HCT116 (cell line): Measurements from ENCODE around the gene PDE9A. TPM values are rescaled to one million over a fixed set of nuclear protein-coding genes. Genes with fewer than 3 reads are reported as not detected.

Experiments
- ATAC-seq: fragments of 200-7000 bp; cut with Tn5 transposase; 2 replicates; pipeline ENCODE4 v1.9.1; 2020; ENCODE audit warnings: mild to moderate bottlenecking, moderate library complexity
- BruUV-seq: library from RNA; stranded (reverse); fragments of 400-500 nt; replicated peaks from 2 replicates; lab custom pipeline; 2021; lab: Mats Ljungman, UMichigan
- CTCF ChIA-PET: fragments of 300-600 bp; sonication (Branson Sonifier 250); formaldehyde crosslinking; loops from one replicate; lab custom pipeline; 2021; ENCODE audit warnings: antibody characterized with exemption; lab: Charles Lee
- POLR2A ChIA-PET: fragments of 300-600, 350-600 bp; sonication (Branson Sonifier 250); formaldehyde crosslinking; loops from one replicate; lab custom pipeline; 2021; ENCODE audit warnings: antibody characterized with exemption; lab: Charles Lee
- RAD21 ChIA-PET, 2 experiments: fragments of 300-600 bp; sonication (Branson Sonifier 250); formaldehyde crosslinking; loops; one replicate each; lab custom pipeline; 2023; ENCODE audit warnings: low total read pairs in 2 of 2; ENCODE audit not compliant: uncharacterized antibody in 2 of 2, unreplicated experiment in 2 of 2, low non-redundant PET in 1 of 2; lab: Charles Lee
- DNase-seq: peaks from one replicate; pipeline ENCODE4 v3.0.0-alpha.2; 2010; ENCODE audit warnings: low read depth, low spot score
- H2AFZ ChIP-seq: fragments of 200-600 bp; shearing (Covaris generic), sonication (generic); 2 replicates; pipeline ENCODE4 v1.6.1; 2017; ENCODE audit warnings: low read depth, mixed run types, mixed read lengths, antibody characterized with exemption, low read length; ENCODE audit not compliant: poor library complexity, severe bottlenecking
- H3K27ac ChIP-seq: 2 replicates; pipeline ENCODE4 v1.5.1; 2012; ENCODE audit warnings: low read depth, low read length
- H3K27me3 ChIP-seq: fragments of 200-600 bp; sonication (generic); 2 replicates; pipeline ENCODE4 v1.6.1; 2016; ENCODE audit warnings: mixed run types, low read length, mixed read lengths; ENCODE audit not compliant: insufficient read depth
- H3K36me3 ChIP-seq, 2 experiments: fragments of 200-500 bp in 1 of 2; fragments of 200-600 bp in 1 of 2; sonication (Bioruptor generic) in 1 of 2; sonication (generic) in 1 of 2; 2 replicates each; pipeline versions ENCODE4 v1.5.1 to v1.6.1; 2014 to 2016; ENCODE audit warnings: low read length in 2 of 2, inconsistent platforms in 1 of 2, mixed read lengths in 1 of 2, mixed run types in 1 of 2; ENCODE audit not compliant: insufficient read depth in 2 of 2, control insufficient read depth in 1 of 2
- H3K4me1 ChIP-seq, 2 experiments: fragments of 200-600 bp in 1 of 2; sonication (generic) in 1 of 2; 2 replicates each; pipeline versions ENCODE4 v1.5.1 to v1.6.1; 2012 to 2017; ENCODE audit warnings: low read length in 2 of 2, inconsistent platforms in 1 of 2, mild to moderate bottlenecking in 1 of 2, mixed read lengths in 1 of 2, mixed run types in 1 of 2, moderate library complexity in 1 of 2; ENCODE audit not compliant: insufficient read depth in 2 of 2, control insufficient read depth in 1 of 2
- H3K4me2 ChIP-seq: fragments of 200-600 bp; sonication (generic); 2 replicates; pipeline ENCODE4 v1.6.1; 2017; ENCODE audit warnings: mixed run types, low read length, mixed read lengths
- H3K4me3 ChIP-seq, 2 experiments: fragments of 200-600 bp in 1 of 2; sonication (generic) in 1 of 2; replicated peaks in 1 of 2; 2 replicates each; pipeline ENCODE4 v1.5.1; 2011 to 2016; ENCODE audit warnings: low read length in 2 of 2, control low read depth in 1 of 2, low read depth in 1 of 2, mild to moderate bottlenecking in 1 of 2, mixed read lengths in 1 of 2, mixed run types in 1 of 2
- H3K79me2 ChIP-seq: fragments of 200-600 bp; sonication (generic); 2 replicates; pipeline ENCODE4 v1.6.1; 2017; ENCODE audit warnings: mild to moderate bottlenecking, mixed run types, low read length, moderate library complexity, mixed read lengths; ENCODE audit not compliant: insufficient read depth
- H3K9ac ChIP-seq: fragments of 200-600 bp; sonication (generic); 2 replicates; pipeline ENCODE4 v1.6.1; 2016; ENCODE audit warnings: low read length, mixed read lengths
- H3K9me2 ChIP-seq: fragments of 200-600 bp; sonication (generic), shearing (Covaris generic); 2 replicates; pipeline ENCODE4 v1.6.1; 2017; ENCODE audit warnings: mixed run types, mild to moderate bottlenecking, moderate library complexity; ENCODE audit not compliant: insufficient read depth
- H3K9me3 ChIP-seq, 2 experiments: fragments of 200-500 bp in 1 of 2; fragments of 200-600 bp in 1 of 2; sonication (Bioruptor generic) in 1 of 2; sonication (generic) in 1 of 2; 2 replicates each; pipeline ENCODE4 v1.6.1; 2014 to 2017; ENCODE audit warnings: low read length in 2 of 2, mixed read lengths in 2 of 2, inconsistent platforms in 1 of 2, low read depth in 1 of 2, mild to moderate bottlenecking in 1 of 2, mixed run types in 1 of 2, moderate library complexity in 1 of 2; ENCODE audit not compliant: control insufficient read depth in 1 of 2, insufficient read depth in 1 of 2
- H4K20me1 ChIP-seq: fragments of 200-600 bp; sonication (generic), shearing (Covaris generic); 2 replicates; pipeline ENCODE4 v1.6.1; 2017; ENCODE audit warnings: mixed run types, mild to moderate bottlenecking, moderate library complexity; ENCODE audit not compliant: insufficient read depth
- CBX3 ChIP-seq: IDR thresholded peaks from 2 replicates; pipeline ENCODE4 v1.6.1; 2012; ENCODE audit warnings: low read depth
- EGR1 ChIP-seq: IDR thresholded peaks from 2 replicates; pipeline ENCODE4 v1.6.1; 2012; ENCODE audit warnings: low read depth
- EZH2 ChIP-seq: fragments of 200-600 bp; sonication (generic); IDR thresholded peaks from 2 replicates; pipeline ENCODE4 v1.6.1; 2017; ENCODE audit warnings: antibody characterized with exemption, mixed run types
- EZH2phosphoT487 ChIP-seq: fragments of 200-600 bp; IDR thresholded peaks from 2 replicates; pipeline ENCODE4 v1.6.1; 2018; ENCODE audit warnings: antibody characterized with exemption, borderline replicate concordance
- FOSL1 ChIP-seq: IDR thresholded peaks from 2 replicates; pipeline ENCODE4 v1.6.1; 2012; ENCODE audit warnings: low read depth
- MAX ChIP-seq: IDR thresholded peaks from 2 replicates; pipeline ENCODE4 v1.6.1; 2012
- POLR2A ChIP-seq: IDR thresholded peaks from 2 replicates; pipeline ENCODE4 v1.7.0; 2011; ENCODE audit warnings: borderline replicate concordance; ENCODE audit not compliant: insufficient read depth, insufficient read length; ENCODE audit errors: extremely low read depth
- POLR2AphosphoS5 ChIP-seq: IDR thresholded peaks from 2 replicates; pipeline ENCODE4 v1.6.1; 2011; ENCODE audit warnings: mild to moderate bottlenecking, low read depth, low read length, moderate library complexity
- RAD21 ChIP-seq: IDR thresholded peaks from 2 replicates; pipeline ENCODE4 v1.6.1; 2012; ENCODE audit warnings: low read depth, mild to moderate bottlenecking
- TCF7L2 ChIP-seq: IDR thresholded peaks from 2 replicates; pipeline ENCODE4 v1.7.0; 2011; ENCODE audit warnings: borderline replicate concordance, inconsistent platforms; ENCODE audit not compliant: insufficient read depth, insufficient read length; ENCODE audit errors: extremely low read depth
- YY1 ChIP-seq: IDR thresholded peaks from 2 replicates; pipeline ENCODE4 v1.6.1; 2011; ENCODE audit warnings: low read length, low read depth, moderate library complexity, mild to moderate bottlenecking; ENCODE audit not compliant: insufficient replicate concordance; ENCODE audit errors: extremely low read depth
- ZFX ChIP-seq: fragments of 450-650 bp; IDR thresholded peaks from 2 replicates; pipeline ENCODE4 v1.6.1; 2017
- ZNF274 ChIP-seq: fragments of 200-500 bp; sonication (Bioruptor generic); IDR thresholded peaks from 2 replicates; pipeline ENCODE4 v1.6.1; 2014; ENCODE audit warnings: mild to moderate bottlenecking, low read depth, low read length, inconsistent platforms
- intact Hi-C: fragments of 100-400 bp; cut with micrococcal nuclease; formaldehyde crosslinking; loops from 2 replicates; pipeline ENCODE4 v1.10.0; 2022
- total RNA-seq: library from RNA; stranded (reverse); gene quantifications from one replicate; pipeline ENCODE4 v1.2.1, GENCODE V29; 2021; ENCODE audit not compliant: unreplicated experiment

PDE9A gene
- total RNA-seq, 1 experiment from 2014 or later, result 31.4 TPM

- no peak for TF ChIP-seq YY1
- no peak for TF ChIP-seq EGR1
- TF ChIP-seq TCF7L2, result no peak
- TF ChIP-seq POLR2AphosphoS5, result no peak
- no peak for TF ChIP-seq ZFX
- TF ChIP-seq EZH2, result no peak
- TF ChIP-seq POLR2A, result no peak
- TF ChIP-seq CBX3, result no peak
Measured at GRCh38 chr21:42629933-42630589, 23.4 kb upstream of the PDE9A start (continued).

DNA sequence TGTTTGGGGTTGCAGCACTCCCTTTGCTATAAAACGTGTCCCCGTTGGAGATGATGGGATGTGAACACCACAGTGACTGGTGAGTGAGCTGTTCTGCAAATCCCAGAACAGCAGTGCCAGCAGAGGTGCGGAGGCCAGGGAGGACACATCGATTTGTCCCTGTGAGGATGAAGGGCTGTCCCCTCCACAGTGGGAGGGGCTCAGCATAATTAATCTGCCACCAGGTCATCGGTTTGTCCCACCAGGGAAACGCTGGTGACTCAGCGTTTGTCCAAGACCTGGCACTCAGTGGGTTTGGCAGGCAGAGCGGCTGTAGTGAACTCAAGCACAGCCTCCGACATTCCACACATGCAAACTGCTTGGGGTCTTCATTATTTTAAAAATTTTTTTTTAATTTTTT is 22.8 kb upstream of the PDE9A start:
- Histone ChIP-seq H4K20me1 (no peaks in the 10 kb centered on the region), H3K9ac (no peak overlapping the region), H3K4me2 (no peak overlapping the region), H3K9me2 (no peaks in the 10 kb centered on the region), H3K4me1 (no peaks in the 10 kb centered on the region), H3K4me3 (no peak overlapping the region), H2AFZ (no peak overlapping the region), H3K79me2 (no peaks in the 10 kb centered on the region), H3K27ac (no peak overlapping the region), H3K36me3 (no peaks in the 10 kb centered on the region), H3K9me3 (no peaks in the 10 kb centered on the region), H3K27me3 (peaks cover 8% of the 10 kb centered on the region; the same call in 1 of the 2 replicates)
- ChIA-PET CTCF (no interaction called here), POLR2A (no interaction called here), RAD21 (no interaction called here)
- no peak for DNase-seq
- intact Hi-C loops, result no loop called here
- TF ChIP-seq EZH2phosphoT487 (no peak), MAX (no peak), EZH2 (no peak), RAD21 (no peak), ZNF274 (no peak), YY1 (no peak), FOSL1 (no peak)
- no TSS peak for BruUV-seq
- ATAC-seq, result no peak
